ENCODE results near the gene ADCY5.
A peak's percentile ranks its signal among the peaks of the same experiment; 100 is the strongest.
"Not testable (repeated sequence)": the region's sequence is repeated elsewhere in the genome, so short reads cannot be mapped to it uniquely, and the experiment has no call there.

ADCY5 gene

DNA sequence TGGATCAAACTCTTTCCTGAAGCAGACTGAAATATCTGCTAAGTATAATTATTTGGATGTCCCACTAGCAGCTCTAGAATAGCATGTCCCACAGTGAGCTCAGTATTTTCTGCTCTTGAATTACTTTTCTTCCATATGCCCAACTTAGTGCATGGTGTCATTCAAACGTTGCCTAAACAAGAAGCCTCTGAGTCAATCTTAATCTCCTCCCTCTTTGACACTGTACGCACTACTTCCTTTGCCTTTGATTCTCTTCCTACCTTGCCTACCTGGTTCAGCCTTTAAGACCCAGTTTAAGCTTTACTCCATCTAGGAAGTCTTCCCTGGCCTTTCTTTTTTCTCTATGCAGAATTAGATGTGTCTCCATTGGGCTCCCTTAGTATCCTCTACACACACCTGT is 192.6 kb downstream of the ADCY5 start:
- DNase-seq (ENCODE audit: low spot score): peak; percentile 20

DNA sequence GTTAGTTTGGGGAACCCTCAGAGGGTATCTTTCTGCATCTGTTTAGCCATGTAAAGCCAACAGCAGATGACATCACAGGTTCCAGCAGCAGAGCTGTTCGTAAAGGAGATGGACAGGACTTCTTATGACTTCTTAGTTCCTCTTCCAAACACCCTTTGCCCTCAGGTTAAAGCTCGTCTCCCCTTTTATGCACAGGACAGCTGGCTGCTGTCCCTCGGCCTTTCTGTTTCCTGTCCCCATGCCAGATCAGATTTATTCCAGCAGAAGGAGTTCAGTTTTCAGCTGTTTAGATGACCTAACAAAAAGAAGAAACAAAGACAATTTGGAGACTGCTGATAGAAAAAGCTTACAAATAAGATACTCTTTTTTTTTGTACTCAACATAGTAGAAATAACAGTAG is 202.0 kb downstream of the ADCY5 start:
- no peak for DNase-seq (ENCODE audit: low spot score)

DNA sequence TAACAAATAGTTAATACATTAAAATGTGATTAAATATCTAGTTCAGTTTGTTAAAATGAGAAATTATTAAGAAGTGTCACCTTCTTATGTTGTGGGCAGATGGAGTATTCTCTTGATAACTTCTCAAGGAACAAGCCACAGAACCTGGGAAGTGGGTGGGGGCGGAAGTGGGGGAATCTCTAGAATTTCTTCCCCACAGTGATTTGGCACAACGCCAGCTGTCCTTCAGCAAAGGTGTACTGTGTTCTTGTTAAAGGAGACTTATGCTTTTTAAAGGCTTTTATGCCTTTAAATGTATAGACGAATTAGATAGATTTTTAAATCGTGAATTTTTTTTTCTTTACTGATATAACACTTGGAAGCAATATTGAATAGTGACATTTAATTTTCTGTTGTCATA is 204.8 kb downstream of the ADCY5 start:
- DNase-seq (ENCODE audit: low spot score): peak; percentile 45

DNA sequence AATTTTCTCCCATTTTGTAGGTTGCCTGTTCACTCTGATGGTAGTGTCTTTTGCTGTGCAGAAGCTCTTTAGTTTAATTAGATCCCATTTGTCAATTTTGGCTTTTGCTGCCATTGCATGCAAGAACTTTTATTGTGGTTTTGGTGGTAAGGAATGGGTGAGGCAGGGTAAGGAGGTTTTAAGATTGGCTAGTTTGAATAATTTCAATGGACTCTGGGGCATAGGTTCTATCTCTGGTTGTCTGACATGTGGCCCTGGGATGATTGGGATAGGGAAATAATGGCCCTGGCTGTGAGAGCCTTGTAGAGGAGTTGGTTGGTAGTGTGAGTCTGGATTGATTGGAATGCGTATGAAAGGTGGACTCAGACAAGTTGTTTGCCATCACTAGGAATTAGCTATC is 209.1 kb downstream of the ADCY5 start:
- DNase-seq (ENCODE audit: low spot score): no peak

DNA sequence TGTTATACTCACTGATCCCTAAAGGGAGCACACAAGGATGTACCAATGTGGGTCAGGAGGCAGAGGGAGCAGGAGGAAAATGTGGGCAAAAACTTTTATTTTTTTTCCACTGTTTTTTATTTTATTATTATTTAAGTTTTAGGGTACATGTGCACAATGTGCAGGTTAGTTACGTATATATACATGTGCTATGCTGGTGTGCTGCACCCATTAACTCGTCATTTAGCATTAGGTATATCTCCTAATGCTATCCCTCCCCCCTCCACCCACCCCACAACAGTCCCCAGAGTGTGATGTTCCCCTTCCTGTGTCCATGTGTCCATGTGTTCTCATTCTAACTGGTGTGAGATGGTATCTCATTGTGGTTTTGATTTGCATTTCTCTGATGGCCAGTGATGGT is 209.7 kb downstream of the ADCY5 start:
- not testable (repeated sequence) for DNase-seq (ENCODE audit: low spot score)

DNA sequence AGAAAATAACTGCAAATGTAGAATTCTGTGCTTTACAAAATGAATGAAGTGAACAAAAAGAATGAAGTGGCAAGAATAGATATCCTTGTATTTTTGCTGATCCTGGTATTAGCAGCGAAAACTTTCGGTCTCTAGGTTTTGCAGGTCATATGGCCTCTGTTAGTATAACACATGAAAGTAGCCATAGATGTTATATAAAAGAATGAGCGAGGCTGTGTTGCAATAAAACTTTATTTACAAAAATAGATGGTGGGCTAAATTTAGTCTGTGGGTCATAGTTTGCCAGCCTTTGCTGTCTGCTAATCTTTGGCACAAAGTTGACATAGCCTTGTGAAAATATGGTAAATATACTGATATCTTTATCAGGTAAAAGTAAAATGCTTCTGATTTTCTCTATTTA is 212.0 kb downstream of the ADCY5 start:
- no peak for DNase-seq (ENCODE audit: low spot score)
